T-helper 1 cell treated with Interleukin-12 subunit alpha and Interleukin-12 subunit beta and Interleukin-4 antibody, amounts not matched to agents 30 ng/mL and 1 ng/mL, for 36 hours (primary cell): ENCODE measurements around the gene SH3TC2. TPM values are rescaled to one million over a fixed set of nuclear protein-coding genes. Genes with fewer than 3 reads are reported as not detected.
"Not testable (repeated sequence)": the region's sequence is repeated elsewhere in the genome, so short reads cannot be mapped to it uniquely, and the experiment has no call there.

Source experiments
- intact Hi-C: fragments of 100-400 bp; cut with micrococcal nuclease; formaldehyde crosslinking; loops from one replicate; pipeline ENCODE4 v1.15.1; 2024
- total RNA-seq: library from RNA; stranded (reverse); gene quantifications from 2 replicates; pipeline ENCODE4 v1.2.3, GENCODE V29; 2022

The SH3TC2 gene
- total RNA-seq: not detected in 2 replicates

DNA sequence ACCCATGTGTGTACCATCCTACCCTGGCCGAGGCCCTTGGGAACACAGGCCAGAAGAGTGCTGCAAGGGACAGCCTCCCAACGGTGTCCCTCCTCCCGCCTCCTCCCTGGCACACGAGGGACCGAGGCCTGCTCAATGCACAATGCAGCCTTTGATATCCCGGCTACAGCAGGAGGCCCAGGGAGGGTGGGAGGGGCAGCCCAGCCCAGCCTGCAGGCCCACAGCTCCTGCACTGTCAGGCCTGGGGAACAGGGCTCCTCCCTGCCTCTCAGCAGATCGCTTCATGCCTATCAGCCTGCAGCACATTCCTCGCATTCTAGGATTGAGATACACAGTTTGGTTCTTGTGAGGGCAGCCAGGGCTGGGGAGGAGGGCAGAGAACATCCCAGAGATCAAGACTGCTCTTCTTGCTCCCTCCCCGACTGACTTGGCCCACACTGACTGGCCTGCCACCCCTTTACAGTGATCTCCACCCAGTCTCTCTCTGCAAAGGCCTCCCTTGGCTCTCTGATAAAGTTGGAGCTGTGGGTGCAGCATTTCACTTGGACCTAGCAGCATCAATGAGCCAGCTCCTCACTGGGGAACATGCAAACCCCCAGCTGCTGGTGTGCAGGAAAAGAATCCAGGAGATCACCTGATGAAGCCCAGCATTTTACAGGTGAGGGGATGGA lies at the start of gene SH3TC2:
Gene SH3TC2 (minus strand): TSS at position 46 of the 671 bp plus-strand sequence. CDS start 40 bp downstream, at position 6.
- intact Hi-C loops: no loop called here

DNA sequence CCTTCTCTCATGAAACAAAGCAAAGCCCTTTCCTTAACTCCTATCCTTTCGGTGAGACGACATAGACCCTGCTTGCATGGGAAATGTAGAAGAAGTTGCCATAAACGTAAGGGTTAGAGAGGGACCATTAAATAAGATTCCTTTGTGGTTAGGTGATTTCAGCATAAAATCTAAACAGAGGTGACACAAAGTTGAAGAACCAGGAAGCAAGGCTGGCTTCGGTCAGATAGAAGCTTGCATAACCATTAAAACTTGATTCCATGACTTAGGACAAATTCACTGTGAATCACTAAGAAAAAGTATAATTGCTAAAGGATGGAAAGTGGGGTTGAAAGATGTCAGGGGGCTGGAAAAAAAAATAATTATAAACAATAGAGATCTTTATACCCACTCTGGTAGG lies 47.5 kb upstream of the SH3TC2 start:
- intact Hi-C loops: loop anchor here (5.0 to 10.0 kb wide), 2 partner anchors 148 to 286 kb away; partner anchors contain the start of gene ADRB2

DNA sequence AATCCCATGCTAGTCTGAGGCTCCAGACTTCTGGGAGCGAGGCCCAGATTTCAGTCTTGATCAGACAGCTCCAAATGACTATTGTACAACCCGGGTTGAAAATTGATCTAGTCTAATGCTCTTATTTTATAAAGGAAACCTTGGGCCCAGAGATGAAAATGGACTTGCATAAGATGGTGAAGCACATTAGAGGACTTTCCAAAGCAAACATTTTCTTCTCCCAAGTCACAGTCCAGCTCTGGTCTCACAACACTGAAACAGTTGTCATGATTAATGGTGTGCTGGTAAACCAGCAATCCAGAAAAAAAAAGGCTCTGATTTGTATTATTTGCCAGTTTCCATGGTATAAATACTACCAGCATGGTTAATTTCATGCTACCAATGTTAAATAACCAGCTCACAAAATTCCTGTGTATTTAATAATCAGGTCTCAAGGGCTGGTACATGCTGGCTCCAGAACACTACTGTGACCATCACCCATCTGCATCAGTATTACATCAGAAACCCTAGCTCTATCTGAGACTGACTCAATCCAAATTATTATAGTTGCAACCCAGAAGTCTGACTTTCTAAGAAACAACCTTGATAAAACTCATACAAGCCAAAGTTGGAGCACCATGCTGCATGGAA lies 45.9 kb upstream of the SH3TC2 start:
- intact Hi-C loops: no loop called here

DNA sequence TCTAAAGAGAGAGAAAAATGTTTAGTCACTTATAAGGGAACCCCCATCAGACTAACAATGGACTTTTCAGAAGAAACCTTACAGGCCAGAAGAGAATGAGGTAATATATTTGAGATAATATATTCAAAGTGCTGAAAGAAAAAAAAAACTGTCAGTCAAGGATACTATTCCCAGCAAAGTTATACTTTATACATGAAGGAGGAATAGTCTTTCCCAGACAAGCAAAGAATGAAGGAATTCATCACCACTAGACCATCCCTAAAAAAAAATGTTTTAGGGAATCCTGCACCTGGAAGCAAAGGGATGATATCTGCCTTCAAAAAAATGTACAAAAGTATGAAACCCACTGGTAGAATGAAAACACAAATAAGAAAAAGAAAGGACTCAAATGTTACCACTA lies 37.5 kb upstream of the SH3TC2 start:
- intact Hi-C loops: no loop called here

DNA sequence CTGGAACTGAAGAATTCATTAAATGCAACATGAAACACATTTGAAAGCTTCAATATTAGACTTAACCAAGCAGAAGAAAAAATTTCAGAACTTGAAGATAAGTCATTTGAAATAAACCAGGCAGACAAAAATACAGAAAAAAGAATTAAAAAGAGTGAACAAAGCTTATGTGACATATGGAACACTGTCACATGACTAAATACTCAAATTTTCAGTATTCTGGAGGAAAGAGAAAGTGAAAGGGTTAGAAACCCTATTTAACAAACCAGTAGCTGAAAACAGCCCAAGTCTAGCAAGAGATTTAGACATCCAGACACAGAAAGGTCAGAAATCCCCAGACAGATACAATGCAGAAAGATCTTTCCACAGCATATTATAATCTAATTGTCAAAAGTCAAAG lies 37.1 kb upstream of the SH3TC2 start:
- intact Hi-C loops: no loop called here

DNA sequence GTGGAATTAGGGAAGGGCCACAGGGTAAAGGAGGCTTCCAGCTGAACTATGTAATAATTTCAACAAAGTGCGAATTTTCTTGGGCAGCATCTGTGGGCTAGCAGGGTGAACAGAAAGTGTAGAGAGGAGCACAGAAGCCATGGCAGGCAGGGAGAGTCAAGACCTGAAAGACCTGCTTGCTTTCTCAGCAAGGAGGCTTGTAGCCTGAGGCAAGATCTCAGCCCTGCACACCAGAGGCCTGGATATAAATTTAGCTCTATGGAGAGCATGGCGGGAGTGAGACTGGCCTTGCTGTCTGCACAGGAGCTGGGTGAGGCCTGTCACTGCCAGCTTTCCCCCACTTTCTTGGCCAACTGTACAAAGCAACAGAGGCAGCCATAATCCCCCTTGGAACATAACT lies 32.1 kb upstream of the SH3TC2 start:
- intact Hi-C loops: no loop called here

DNA sequence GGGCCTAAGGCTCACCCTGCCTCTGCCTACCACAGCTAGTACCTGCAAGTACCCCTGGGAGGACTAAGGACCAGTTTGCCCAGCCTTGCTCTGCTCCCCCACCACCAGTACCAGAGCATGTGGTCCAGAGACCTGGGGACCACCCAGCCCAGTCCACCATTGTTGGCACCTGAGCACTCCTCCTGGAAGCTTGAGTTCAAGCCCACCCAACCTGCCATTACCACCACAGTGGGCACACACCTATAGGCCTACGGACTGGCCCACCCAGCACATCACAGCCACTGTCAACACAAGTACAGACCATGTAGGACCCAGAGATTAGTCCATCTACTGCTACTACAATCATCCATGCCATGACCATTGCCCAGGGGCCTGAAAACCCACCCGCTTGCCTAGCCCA lies 30.8 kb upstream of the SH3TC2 start:
- intact Hi-C loops: no loop called here

DNA sequence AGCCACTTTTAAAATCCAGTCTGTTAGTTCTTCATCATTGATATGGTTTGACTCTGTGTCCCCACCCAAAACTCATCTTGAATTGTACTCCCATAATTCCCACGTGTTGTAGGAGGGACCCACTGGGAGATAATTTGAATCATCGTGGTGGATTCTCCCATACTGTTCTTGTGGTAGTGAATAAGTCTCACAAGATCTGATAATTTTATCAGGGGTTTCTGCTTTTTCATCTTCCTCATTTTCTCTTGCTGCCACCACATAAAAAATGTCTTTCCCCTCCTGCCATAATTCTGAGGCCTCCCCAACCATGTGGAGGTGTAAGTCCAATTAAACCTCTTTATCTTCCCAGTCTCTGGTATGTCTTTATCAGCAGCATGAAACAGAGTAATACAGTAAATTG lies 26.9 kb upstream of the SH3TC2 start:
- intact Hi-C loops: no loop called here

DNA sequence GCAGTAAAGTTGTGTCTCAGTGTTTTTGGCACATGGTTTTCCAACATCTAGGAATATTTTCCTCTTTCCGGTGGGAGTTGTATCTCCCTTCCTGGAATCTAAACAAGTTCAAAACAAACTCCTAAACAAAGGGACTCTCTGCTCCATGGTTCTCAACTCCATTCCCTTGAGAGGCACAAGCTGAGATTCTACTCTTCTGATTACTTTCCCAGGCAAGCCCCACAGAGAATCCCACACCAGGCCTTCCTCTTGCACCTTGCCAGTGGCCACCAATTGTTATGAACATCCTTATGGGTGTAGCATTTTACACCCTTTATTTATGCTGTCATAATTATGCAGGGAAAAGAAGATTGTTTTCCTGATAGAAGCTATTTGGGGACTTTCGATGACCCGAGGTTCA lies 25.8 kb upstream of the SH3TC2 start:
- intact Hi-C loops: no loop called here

DNA sequence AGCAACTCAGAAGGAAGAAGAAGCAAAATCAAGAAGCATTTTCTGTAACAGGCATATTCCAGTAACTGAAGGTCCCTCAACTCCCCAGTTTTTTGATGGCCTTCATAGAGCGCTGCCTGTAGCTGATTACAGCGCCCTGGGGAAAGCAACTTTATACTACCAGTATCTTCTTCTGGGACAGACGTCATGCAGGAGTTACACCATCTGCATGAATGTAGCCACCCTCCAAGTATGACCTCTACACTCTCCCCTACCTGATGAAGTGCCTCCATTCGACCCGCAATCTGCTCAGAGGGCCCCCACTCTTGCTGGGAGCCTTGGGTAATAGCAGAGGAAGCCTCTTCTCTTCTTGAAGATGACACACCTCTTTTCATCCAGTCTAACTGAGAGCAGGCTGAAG lies 21.0 kb upstream of the SH3TC2 start:
- intact Hi-C loops: no loop called here

DNA sequence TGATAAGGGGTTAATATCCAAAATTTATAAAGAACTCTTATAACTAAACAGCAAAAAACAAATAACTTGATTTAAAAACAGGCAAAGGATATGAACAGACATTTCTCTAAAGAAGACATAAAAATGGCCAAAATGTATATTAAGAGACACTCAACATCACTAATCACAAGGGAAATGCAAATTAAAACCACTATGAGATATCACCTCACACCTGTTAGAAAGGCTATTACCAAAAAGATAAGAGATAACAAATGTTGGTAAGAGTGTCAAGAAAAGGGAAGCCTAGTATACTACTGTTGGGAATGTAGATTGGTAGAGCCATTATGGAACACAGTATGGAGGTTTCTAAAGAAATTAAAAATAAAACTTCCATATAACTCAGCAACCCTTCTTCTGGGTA lies 19.4 kb upstream of the SH3TC2 start:
- intact Hi-C loops: no loop called here

DNA sequence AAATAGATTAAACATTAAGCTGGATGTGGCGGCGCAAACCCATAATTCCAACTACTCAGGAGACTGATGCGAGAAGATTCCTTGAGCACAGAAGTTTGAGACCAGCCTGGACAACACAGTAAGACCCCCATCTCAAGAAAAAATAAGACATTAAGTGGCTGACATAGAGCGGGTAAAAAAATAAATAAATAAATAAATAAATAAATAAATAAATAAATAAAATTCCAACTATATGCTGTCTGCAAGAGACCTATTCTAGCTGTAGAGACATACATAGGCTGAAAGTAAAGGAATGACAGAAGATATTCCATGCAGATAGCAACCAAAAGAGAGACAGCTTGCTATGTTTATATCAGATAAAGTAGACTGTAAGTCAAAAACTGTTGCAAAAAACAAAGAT lies 17.4 kb upstream of the SH3TC2 start:
- intact Hi-C loops: no loop called here

DNA sequence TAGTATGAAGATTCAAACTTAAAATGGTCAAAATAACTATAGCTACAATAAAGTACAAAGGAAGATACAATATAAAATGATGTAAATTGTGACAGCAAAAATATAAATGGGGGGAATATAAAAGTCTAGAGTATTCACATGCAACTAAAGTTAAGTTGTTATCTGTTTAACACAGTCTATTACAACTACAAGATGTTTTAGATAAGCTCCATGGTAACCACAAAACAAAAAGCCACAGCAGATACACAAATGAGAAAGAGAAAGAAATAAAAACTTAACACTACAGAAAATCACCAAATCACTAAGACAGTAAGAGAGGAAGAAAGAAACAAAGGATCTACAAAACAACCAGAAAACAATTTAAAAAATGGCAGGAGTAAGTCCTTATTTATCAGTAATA lies 17.0 kb upstream of the SH3TC2 start:
- intact Hi-C loops: no loop called here

DNA sequence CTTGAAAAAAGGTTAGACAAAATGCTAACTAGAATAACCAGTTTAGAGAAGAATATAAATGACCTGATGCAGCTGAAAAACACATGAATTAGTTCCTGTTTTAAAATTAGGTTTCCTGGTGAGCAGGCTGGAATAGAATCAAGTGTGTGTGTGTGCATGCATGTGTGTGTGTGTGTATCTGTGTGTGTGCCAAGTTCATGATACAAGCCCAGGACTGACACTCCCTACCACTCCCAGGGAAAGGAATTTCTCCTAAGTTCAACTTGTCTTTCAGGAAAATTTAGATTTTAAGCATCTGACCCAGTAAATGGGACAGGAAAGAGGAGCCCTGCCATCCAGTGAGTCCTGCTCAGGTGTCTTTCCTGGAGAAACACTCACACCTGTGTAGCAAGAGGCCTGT lies 11.2 kb upstream of the SH3TC2 start:
- intact Hi-C loops: not testable (repeated sequence)

DNA sequence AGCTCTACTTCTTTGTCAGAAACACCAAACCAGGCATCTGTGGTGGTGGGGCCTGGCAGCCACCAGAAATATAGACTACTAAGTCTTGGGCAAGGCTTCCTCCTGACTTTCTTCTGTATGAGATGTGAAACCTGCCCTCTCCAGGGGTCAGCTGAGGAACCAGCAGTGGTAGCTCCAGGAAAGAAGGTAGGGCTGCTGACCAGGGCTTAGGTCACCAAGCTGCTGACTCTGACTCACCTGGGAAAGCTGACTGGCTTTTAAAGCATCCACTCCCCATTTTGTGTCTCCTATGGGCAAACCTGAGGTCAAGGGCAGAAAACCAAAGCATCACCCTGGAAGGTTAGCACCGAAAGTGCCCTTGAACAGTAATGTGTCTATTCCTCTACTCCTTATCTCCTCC lies 10.4 kb upstream of the SH3TC2 start:
- intact Hi-C loops: no loop called here

DNA sequence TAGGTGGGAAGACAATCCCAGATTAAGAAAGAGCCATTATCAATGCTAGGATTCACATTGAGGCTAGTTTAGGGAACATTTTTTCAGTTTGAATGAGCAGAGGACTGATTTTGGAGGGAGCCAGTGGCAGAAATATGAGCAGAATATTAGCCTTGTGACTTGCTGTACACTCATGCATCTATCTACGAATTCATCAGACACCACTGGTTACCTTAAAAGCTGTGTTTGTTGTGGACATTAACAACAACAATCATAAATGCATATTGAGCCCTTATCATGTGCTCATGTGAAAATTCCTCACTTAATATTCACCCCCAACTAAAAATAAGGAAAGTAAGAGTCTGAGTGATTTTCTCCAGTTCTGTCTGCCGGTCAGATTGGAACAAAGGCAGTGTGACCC lies 9.9 kb upstream of the SH3TC2 start:
- intact Hi-C loops: no loop called here

DNA sequence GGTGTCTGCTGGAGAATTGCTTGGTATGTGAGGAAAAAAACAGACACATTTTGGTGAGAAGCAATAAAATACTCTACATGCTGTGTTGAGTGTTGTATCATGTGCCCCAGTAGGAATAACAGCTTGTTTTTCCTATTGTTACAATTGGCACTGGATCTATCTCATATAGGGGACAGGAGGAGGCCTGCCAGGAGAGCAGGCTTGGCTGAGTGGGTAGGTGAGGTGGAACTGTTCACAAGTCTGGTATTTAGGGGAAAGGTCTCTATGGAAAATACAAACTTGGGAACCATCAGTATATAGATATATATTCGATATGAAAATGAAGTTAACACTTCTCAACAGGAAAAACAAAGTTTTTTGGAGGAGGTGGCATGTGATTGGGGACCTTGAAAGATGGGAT lies 9.5 kb upstream of the SH3TC2 start:
- intact Hi-C loops: no loop called here

DNA sequence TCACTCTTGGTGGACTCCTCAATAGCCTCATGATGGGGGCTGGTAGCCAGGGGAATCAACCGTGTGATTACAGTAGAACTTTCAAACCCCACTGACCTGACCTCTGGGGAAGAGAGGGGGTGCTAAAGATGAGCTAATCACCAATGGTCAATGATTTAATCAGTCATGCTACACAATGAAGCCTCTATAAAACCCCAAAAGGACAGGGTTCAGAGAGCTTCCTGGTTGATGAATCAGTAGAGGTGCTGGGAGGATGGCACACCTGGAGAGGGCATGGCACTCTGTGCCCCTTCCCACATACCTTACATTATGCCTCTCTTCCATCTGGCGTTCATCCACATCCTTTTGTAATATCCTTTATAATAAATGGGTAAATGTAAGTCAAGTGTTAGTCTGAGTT lies 8.9 kb upstream of the SH3TC2 start:
- intact Hi-C loops: no loop called here

DNA sequence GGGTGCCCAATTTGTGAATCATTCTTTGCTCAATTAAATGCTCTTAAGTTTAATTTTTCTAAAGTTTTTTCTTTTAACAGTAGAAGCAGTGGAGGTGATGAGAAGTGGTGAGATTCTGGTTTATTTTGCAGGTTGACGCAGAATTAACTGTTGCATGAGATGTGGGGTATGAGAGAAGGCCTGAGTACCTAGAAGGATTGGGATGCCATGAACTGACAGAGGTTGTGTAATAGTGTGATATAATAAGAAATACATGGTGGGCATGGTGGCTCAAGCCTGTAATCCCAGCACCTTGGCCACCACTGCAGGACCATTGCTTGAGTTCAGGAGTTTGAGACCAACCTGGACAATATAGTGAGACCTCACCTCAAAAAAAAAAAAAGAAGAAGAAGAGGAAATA lies 8.4 kb upstream of the SH3TC2 start:
- intact Hi-C loops: no loop called here

DNA sequence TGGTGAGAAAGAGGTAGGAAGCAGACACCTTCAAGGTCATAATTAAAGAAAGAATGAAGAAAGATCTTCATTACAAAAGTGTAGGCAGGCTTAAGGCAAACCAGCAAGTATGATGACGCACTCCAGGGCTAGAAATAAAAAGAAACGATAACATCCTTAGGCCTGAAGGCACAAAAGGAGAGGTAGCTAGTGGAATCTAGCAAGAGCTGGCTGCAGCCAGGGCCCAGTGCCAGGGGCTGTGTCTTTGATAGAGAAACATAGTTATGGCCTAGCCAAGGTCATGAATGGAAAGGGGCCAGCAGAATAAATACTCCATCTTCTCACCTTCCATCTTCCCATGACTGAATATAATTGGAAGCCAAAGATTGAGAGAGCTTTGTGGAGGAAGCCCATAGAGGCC lies 6.8 kb upstream of the SH3TC2 start:
- intact Hi-C loops: no loop called here

DNA sequence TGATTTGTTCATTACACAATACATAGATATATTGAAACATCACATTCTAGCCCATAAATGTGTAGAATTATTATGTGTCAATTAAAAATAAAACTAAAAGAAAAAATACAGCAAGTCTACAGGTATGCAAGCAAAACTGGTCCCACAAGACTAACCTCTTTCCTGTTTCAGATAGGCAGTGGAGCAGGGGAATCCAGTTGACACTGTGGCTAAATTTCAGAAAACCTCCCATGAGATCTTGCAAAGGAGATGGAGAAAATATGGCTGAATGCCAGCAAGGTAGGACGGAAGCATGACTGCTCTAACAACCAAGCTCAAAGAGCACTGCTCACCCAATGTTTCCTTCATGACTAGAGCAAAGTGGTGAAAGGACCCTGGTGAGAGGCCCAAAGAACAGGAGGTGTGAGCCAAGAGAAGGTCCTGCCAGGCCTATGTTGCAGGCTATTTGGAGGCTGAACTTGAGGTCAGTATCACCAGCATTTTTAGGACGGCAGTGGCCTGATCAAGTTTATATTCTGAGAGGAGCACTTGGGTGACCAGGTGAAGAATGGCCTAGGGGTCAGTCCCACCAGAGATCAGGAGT lies 1.1 kb upstream of the SH3TC2 start:
- intact Hi-C loops: no loop called here

DNA sequence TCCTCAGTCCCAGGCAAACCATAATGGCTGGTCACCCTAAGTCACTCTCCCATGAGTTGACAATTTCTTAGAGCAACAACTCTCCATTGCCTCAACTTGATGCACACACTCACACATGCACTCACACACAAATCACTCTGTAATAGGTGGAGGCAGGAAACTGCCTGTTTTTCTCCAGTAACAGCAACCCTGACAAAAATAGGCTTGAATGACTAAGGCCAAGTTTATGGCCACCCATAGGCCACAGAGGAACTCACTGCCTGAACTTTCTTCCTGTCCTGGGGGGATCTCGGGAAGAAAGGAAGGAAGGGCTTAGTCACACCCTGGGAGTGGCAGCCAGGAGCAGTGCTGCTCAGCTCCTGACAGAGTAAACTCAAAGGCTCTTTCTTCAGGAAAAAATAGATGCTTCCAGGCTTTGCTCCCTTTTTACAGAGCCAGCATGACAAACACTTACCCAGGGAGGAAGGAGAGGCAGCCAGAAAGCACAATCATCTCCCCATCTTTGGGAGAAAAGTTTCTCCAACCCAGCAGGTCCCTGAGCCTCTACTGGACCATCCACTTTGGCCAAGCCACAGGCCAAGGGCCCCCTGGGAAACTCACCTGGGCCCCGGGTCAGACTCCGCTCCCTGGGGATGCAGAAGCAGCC lies 368 bp downstream of the SH3TC2 start:
- intact Hi-C loops: no loop called here

DNA sequence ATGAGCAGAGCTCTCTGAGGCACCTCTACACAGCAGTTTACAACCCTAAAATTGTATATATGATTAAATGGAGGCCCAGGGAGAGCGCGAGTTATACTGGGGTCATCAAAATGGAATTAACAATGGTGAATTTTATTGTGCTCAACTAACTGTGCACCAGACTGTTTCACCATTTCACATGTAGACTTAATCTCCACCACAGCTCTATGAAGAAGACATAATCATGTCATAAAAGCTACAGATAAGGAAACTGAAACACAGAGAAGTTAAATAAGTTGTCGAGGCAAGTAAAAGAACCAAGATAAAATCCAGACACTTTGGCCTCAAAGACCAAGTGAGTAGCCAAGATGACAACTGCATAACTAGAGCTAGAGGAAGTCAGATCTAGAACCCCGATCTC lies 1.5 kb downstream of the SH3TC2 start:
- intact Hi-C loops: no loop called here
